Loucy (cell line): ENCODE results near the gene RAB5IF.

ENCODE experiments used
- H2AFZ ChIP-seq: fragments of 200-600 bp; sonication (generic); 2 replicates; pipeline ENCODE4 v1.6.0; 2016; ENCODE audit warnings: antibody characterized with exemption, mild to moderate bottlenecking, low read length, moderate library complexity
- H3F3A ChIP-seq: fragments of 200-600 bp; 2 replicates; pipeline ENCODE4 v1.6.0; 2016; ENCODE audit warnings: antibody characterized with exemption, low read depth, mild to moderate bottlenecking
- H3K27me3 ChIP-seq: fragments of 200-600 bp; sonication (generic); 2 replicates; pipeline ENCODE4 v1.6.1; 2014; ENCODE audit warnings: low read length, mild to moderate bottlenecking; ENCODE audit not compliant: insufficient read depth, poor library complexity, severe bottlenecking
- H3K36me3 ChIP-seq: fragments of 200-600 bp; sonication (generic); 2 replicates; pipeline ENCODE4 v1.6.1; 2016; ENCODE audit warnings: low read length; ENCODE audit not compliant: insufficient read depth
- H3K4me1 ChIP-seq: fragments of 200-600 bp; sonication (generic); 2 replicates; pipeline ENCODE4 v1.5.1; 2014; ENCODE audit warnings: low read length, mild to moderate bottlenecking; ENCODE audit not compliant: insufficient read depth, poor library complexity, severe bottlenecking
- H3K4me2 ChIP-seq: fragments of 200-600 bp; sonication (generic); 2 replicates; pipeline ENCODE4 v1.6.0; 2014; ENCODE audit warnings: antibody characterized with exemption, low read length, low read depth, mild to moderate bottlenecking; ENCODE audit not compliant: poor library complexity, severe bottlenecking
- H3K4me3 ChIP-seq: fragments of 200-600 bp; sonication (generic); 2 replicates; pipeline ENCODE4 v1.5.1; 2014; ENCODE audit warnings: low read length, mild to moderate bottlenecking, mixed read lengths; ENCODE audit not compliant: poor library complexity, severe bottlenecking
- H3K79me2 ChIP-seq: fragments of 200-600 bp; sonication (generic); 2 replicates; pipeline ENCODE4 v1.6.1; 2014; ENCODE audit warnings: low read length; ENCODE audit not compliant: insufficient read depth
- H3K9ac ChIP-seq: fragments of 200-600 bp; sonication (generic); 2 replicates; pipeline ENCODE4 v1.6.0; 2014; ENCODE audit warnings: mild to moderate bottlenecking, low read depth, low read length, moderate library complexity; ENCODE audit not compliant: poor library complexity, severe bottlenecking
- H3K9me2 ChIP-seq: fragments of 200-600 bp; sonication (generic); replicated peaks from 2 replicates; pipeline ENCODE4 v1.6.1; 2016; ENCODE audit warnings: low read depth, low read length, mixed read lengths
- H3K9me3 ChIP-seq: fragments of 200-600 bp; sonication (generic); 2 replicates; pipeline ENCODE4 v1.6.1; 2014; ENCODE audit warnings: mild to moderate bottlenecking, antibody characterized with exemption, low read length, low read depth; ENCODE audit not compliant: insufficient read depth
- H4K20me1 ChIP-seq: fragments of 200-600 bp; sonication (generic); 2 replicates; pipeline ENCODE4 v1.6.0; 2014; ENCODE audit warnings: antibody characterized with exemption, low read length, mild to moderate bottlenecking; ENCODE audit not compliant: insufficient read depth, poor library complexity, severe bottlenecking
- EZH2phosphoT487 ChIP-seq: fragments of 200-600 bp; IDR thresholded peaks from 2 replicates; pipeline ENCODE4 v1.6.1; 2018; ENCODE audit warnings: antibody characterized with exemption, mild to moderate bottlenecking, moderate library complexity, borderline replicate concordance
- TF ChIP-seq, protein P1 (sequence below): fragments of 200-600 bp; sonication (generic); conservative IDR thresholded peaks from 2 replicates; pipeline ENCODE4 v1.5.1; 2014; ENCODE audit warnings: mild to moderate bottlenecking, antibody characterized with exemption, low read length

RAB5IF gene

GRCh38 chr20:36601540-36601939 lies 4.0 kb upstream of the RAB5IF start:
- Histone ChIP-seq H3K4me3 (no peak overlapping the region), H3K79me2 (peaks cover 10% of the 10 kb centered on the region), H3K9me3 (no peaks in the 10 kb centered on the region), H3F3A (no peaks in the 10 kb centered on the region), H3K9ac (no peak overlapping the region), H3K36me3 (no peaks in the 10 kb centered on the region), H3K27me3 (no peaks in the 10 kb centered on the region), H4K20me1 (peaks cover 9% of the 10 kb centered on the region), H2AFZ (no peak overlapping the region), H3K4me1 (peaks cover 13% of the 10 kb centered on the region), H3K4me2 (no peak overlapping the region), H3K9me2 (no peaks in the 10 kb centered on the region)
- TF ChIP-seq, protein P1, sequence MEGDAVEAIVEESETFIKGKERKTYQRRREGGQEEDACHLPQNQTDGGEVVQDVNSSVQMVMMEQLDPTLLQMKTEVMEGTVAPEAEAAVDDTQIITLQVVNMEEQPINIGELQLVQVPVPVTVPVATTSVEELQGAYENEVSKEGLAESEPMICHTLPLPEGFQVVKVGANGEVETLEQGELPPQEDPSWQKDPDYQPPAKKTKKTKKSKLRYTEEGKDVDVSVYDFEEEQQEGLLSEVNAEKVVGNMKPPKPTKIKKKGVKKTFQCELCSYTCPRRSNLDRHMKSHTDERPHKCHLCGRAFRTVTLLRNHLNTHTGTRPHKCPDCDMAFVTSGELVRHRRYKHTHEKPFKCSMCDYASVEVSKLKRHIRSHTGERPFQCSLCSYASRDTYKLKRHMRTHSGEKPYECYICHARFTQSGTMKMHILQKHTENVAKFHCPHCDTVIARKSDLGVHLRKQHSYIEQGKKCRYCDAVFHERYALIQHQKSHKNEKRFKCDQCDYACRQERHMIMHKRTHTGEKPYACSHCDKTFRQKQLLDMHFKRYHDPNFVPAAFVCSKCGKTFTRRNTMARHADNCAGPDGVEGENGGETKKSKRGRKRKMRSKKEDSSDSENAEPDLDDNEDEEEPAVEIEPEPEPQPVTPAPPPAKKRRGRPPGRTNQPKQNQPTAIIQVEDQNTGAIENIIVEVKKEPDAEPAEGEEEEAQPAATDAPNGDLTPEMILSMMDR, result no peak
- TF ChIP-seq EZH2phosphoT487, result no peak

GRCh38 chr20:36604952-36605398 lies 604 bp upstream of the RAB5IF start:
- Histone ChIP-seq H3F3A (no peaks in the 10 kb centered on the region), H4K20me1 (peaks cover 24% of the 10 kb centered on the region), H3K9me2 (no peaks in the 10 kb centered on the region), H3K4me1 (peaks cover 23% of the 10 kb centered on the region), H3K4me3 (peak overlapping the region; percentile 93), H3K4me2 (peak overlapping the region; percentile 89), H2AFZ (peak overlapping the region; percentile 87), H3K9me3 (no peaks in the 10 kb centered on the region), H3K27me3 (no peaks in the 10 kb centered on the region), H3K36me3 (peaks cover 18% of the 10 kb centered on the region), H3K79me2 (peaks cover 34% of the 10 kb centered on the region), H3K9ac (peak overlapping the region; percentile 82)
- no peak for TF ChIP-seq EZH2phosphoT487

DNA sequence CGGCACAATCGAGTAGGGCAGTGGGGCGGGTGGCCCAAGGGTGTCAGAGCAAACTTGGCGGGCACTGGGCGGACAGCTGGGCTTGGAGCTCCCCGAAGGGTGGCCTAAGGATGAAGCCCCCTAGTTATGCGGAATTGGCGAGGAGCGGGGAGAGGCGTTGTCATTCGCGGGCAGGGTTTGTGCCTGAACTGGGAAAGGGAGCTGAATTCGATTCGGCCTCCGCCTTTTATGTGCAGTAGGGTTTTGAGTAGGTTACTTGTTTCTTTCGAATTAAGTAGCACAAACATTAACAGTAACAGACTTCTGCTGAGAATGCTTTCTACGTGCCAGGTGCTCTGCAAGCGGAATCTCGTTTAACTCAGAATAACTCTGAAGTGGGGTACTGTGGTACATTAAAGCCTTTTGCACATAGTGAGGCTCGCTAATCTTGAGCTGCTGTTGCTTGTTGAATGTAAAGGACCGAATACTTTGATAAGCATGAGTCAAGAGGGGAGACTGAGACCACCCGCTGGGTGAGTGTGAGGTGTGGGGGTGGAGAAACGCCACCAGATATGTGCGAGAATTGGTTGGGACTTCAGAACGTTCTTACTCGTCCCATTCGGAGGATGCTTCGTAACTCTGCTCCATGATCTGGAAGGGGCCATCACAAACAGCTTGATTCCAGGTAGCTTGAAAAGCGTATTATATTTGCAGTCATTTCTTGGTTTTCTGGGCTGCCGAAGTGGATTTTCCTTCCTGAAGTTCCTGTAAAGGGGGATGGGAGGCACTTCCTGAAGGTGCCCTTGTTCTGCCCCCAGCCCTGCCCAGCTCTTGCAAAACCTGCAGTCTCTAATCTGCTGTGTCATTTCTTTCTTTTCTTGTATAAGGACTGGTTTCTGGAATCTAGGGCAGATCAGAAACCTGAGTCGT lies 833 bp downstream of the RAB5IF start:
- peak overlapping the region; percentile 91 for H3K9ac ChIP-seq
- H3K4me1 ChIP-seq, result peaks cover 20% of the 10 kb centered on the region
- no peaks in the 10 kb centered on the region for H3K27me3 ChIP-seq
- H3K4me2 ChIP-seq, result peak overlapping the region; percentile 85
- H3K4me3 ChIP-seq, result peak overlapping the region; percentile 93
- TF ChIP-seq, protein P1, result no peak
- TF ChIP-seq EZH2phosphoT487, result no peak
- H3F3A ChIP-seq, result no peaks in the 10 kb centered on the region
- H3K36me3 ChIP-seq, result peaks cover 26% of the 10 kb centered on the region
- peak overlapping the region; percentile 63; the same call in 1 of the 2 replicates for H2AFZ ChIP-seq
- no peaks in the 10 kb centered on the region for H3K9me2 ChIP-seq
- H3K79me2 ChIP-seq, result peaks cover 34% of the 10 kb centered on the region
- peaks cover 24% of the 10 kb centered on the region for H4K20me1 ChIP-seq
- no peaks in the 10 kb centered on the region for H3K9me3 ChIP-seq
